Right renal cortex interstitium (tissue), 3 donors: ENCODE measurements around the gene METAP1. TPM values are rescaled to one million over a fixed set of nuclear protein-coding genes. Genes with fewer than 3 reads are reported as not detected.
"Not testable (repeated sequence)": the region's sequence is repeated elsewhere in the genome, so short reads cannot be mapped to it uniquely, and the experiment has no call there.

ENCODE experiments used
- DNase-seq, 3 donors: peaks; one replicate each; pipeline ENCODE4 v3.0.0-alpha.2; 2013; ENCODE audit warnings: low read depth in 3 of 3, low spot score in 2 of 3
- polyA plus RNA-seq, 3 donors: library from polyadenylated mRNA; unstranded; fragments of 120-200 nt; gene quantifications; one replicate each; pipeline ENCODE4 v1.2.1, GENCODE V29; 2013; ENCODE audit not compliant: insufficient read length in 3 of 3

METAP1 gene
- 10 to 100 TPM; 68.3 to 73.8 (median 73.6) TPM for polyA plus RNA-seq

GRCh38 chr4:98995183-98996055 is at the start of gene METAP1:
Gene METAP1 (plus strand): TSS chr4:98995721. CDS start chr4:98995754, 33 bp downstream.
- DNase-seq = peak; percentile 65 to 84 (median 77)

DNA sequence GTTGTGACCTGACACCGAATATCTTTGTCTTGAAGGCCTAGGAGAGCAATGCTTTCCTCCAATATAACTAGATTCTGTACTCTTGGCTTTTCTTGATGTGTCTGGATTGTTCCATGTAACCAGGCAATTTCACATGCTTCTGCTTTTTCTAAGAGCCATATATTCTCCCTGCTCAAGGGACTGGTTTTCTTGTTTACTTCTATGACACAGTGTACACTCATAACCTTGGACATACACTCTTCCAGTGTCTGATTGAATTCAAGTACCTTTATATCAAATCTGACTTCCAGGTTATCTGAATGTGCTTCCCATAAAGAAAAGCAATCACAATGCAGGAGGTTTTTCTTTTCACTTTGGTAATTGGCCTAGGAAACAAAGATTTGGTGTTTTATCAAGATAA is 49.2 kb upstream of the METAP1 start:
- no peak for DNase-seq

- no peak for DNase-seq
These were observed 44.6 kb upstream of the METAP1 start for GRCh38 chr4:98950925-98951324.

DNA sequence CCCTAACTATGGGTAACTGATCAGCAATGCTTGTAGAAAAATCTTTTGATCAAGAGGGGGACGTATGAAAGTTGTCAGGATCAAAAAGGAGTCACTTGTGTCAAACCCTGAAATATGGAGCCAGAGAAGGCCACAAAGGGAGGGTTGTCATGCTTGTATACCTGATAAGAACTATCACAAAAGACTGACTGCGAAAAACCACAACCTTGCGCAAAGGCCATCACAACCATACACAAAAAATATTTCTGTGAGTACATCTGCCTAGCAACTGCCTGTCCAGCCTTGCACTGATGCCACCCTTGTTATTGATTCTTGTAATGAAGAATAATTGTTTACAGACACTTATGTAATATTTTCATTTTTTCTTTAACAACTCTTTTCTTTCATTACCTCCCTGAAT is 43.8 kb upstream of the METAP1 start:
- no peak for DNase-seq

DNA sequence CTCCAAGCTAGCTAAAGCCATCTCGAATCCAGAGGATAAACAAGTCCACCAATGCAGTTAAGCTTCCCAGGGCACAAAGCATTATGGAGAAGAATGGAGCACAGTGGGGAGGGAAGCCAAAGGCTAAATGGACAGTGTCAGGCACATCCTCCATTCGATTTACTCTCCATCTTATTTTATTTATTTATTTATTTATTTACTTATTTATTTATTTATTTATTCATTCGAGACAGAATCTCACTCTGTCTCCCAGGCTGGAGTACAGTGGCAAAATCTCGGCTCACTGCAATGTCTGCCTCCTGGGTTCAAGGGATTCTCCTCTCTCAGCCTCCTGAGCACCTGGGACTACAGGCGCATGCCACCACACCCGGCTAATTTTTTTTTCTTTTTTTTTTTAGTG is 40.3 kb upstream of the METAP1 start:
- DNase-seq = no peak

DNA sequence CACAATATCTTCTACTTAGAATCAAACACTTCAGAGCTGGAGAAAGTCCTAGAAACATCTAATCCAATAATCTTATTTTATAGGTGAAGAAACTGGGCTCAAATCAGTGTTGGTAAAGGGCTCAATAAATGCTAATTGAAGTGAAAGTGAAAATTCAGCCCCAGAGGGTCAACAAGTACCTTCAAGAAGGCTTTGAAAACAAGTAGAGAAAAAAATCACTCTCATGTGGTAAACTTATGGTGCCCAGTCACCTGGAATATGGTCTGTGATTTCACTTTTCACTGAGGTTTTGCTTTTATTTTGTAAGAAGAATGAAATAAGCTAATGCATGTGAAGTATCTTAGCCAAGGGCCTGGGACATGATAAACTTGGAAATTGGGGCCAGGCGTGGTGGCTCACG is 37.5 kb upstream of the METAP1 start:
- DNase-seq = no peak

GRCh38 chr4:98959411-98959810 is 36.1 kb upstream of the METAP1 start:
- no peak for DNase-seq

DNA sequence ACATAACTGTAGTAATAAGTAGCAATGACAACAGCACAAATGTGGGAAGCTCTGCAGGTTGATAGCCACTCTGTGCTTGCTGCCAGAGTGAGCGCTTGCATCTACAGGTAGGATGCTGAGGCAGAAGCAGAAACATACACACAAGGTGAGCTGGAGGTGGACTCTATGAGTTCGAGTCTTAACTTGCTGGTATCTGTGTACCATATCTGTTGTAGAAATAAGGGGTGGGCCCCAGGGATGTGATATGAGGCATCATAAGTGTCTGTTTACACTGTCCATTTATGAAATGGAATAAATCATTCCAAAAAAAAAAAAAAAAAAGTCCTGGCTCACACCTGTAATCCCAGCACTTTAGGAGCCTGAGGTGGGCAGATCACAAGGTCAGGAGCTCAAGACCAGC is 33.8 kb upstream of the METAP1 start:
- DNase-seq = no peak

- no peak for DNase-seq
These were observed 31.7 kb upstream of the METAP1 start for GRCh38 chr4:98963538-98964433.

DNA sequence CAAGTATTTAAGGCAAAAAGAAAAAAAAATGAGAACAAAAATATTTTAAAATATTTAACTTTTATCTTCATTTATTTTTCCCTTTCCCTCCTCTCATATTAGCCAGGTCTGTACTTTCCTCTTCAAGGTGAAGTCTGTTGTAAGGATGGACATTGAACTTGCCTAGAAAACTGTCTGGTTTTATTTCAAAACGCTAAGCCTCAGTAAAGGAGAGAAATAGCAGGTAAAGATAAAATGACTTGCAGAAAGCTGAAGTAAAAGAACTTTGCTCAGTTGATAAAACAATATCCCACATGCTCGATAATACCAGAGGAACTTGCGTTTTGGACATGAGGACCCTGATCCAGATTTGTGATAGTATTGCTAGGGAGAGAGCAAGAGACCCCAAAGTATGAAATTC is 28.6 kb upstream of the METAP1 start:
- DNase-seq = no peak

- no peak for DNase-seq
These were observed 27.7 kb upstream of the METAP1 start for GRCh38 chr4:98967786-98968329.

- DNase-seq = no peak
These were observed 25.4 kb upstream of the METAP1 start for GRCh38 chr4:98969878-98970785.

DNA sequence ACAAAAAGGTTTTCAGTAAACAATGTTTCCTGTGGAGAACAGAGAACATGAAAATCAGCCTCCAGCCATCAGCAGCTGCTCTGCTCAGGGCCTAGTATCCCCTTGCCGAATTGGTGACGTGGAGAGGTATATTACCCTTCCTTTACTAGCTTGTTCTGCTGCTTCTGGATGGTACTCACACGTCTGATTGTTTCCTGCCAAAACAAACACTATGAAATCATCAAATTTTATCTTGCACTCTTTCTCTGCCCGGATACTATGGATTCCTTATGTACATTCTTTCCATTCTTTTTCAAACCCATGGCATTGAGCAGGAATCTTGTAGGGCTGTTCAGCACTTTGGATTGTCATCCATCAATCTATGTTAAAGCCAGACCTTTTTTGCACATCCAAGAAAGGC is 18.8 kb upstream of the METAP1 start:
- DNase-seq = no peak

DNA sequence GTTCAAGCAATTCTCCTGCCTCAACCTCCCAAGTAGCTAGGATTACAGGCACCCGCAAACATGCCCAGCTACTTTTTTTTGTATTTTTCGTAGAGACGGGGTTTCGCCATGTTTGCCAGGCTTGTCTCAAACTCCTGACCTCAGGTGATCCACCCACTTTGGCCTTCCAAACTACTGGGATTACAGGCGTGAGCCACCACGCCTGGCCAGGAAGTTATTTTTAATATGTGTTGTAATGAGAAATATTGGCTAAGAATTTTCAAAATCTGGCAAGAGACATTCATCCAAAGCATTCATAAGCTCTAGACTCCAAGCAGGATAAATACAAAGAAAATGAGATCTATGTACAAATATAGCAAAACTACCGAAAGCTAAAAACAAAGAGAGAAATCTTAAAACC is 18.0 kb upstream of the METAP1 start:
- no peak for DNase-seq

DNA sequence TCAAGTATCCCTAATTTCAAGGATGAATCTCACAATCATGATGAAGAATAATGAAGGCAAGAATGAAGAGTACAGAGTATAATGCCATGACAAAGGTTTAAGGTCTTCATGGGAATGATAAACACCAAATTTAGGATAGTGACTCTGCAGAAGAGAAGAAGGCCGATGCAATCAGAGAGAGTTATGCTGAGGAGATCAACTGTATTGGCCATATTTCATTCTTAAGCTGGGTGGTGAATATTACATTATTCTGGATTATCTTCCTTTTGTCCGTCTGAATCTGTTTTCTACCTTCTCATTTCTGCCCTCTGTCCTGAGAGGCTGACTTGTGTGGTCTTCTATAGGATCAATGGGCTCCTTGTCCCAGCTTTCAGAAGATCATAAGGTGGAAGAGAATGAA is 7.8 kb upstream of the METAP1 start:
- no peak for DNase-seq

GRCh38 chr4:98992835-98993234 is 2.7 kb upstream of the METAP1 start:
- DNase-seq = not testable (repeated sequence)

DNA sequence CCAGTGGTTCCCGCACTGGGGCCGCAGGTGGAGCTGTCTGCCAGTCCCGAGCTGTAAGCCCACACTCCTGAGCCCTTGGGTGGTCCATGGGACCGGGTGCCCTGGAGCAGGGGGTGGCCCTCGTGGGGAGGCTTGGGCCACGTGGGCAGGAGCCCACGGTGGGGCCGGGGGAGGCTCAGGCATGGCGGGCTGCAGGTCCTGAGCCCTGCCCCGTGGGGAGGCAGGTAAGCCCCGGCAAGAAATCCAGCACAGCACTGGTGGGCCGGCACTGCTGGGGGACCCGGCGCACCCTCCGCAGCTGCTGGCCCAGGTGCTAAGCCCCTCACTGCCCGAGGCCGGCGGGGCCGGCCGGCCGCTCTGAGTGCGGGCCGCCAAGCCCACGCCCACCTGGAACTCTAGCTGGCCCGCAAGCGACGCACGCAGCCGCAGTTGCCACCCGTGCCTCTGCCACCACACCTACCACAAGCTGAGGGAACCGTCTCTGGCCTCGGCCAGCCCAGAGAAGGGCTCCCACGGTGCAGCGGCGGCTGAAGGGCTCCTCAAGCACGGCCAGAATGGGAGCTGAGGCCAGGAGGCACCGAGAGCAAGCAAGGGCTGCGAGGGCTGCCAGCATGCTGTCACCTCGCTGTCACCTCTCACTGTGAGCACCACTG is 2.0 kb upstream of the METAP1 start:
- DNase-seq = no peak

DNA sequence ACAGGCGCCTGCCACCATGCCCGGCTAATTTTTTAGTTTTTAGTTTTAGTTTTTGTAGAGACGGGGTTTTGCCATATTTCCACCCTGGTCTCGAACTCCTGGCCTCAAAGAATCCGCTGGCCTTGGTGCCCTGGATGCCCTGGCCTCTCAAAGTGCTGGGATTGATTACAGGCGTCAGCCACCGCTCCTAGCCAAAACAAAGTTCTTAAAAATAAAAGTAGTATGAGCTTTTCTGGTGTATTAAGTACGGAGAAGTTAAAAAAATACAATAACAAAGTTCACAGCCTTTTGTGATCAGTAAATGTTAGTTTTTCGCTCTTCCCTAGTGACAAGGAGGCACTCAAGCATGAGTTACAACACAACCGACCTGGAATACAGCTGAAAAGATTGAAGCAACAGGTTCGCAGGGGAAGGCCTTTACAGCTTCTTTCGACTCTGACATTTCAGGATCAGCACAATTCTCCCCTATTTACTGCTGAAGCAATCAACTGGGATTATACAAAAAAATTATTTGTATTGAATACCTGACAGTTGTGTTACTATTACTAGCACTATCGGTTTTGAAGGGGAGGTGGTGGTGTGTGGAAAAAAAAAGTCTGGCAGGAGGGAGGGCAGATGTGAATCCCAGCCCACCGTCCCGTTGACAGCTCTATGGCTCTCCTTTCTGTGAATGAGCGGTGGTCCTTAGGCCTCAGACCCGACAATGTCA is 893 bp upstream of the METAP1 start:
- peak in 1 of 3 donors; percentile 25 for DNase-seq
